CD4-positive, alpha-beta T cell treated with Interleukin-17A for 4 hours (primary cell): ENCODE results near the gene FGFR4.
A peak's percentile ranks its signal among the peaks of the same experiment; 100 is the strongest.

ENCODE experiments used
- DNase-seq: peaks from one replicate; pipeline ENCODE4 v3.0.0-alpha.2; 2020; ENCODE audit warnings: mixed read lengths

Gene FGFR4

GRCh38 chr5:177132136-177133095 is 45.7 kb downstream of the FGFR4 start:
- peak; percentile 55 for DNase-seq

GRCh38 chr5:177133096-177133852 is 46.6 kb downstream of the FGFR4 start, which contains the start of gene NSD1:
Gene NSD1, plus strand, starts transcription at chr5:177133773. Its CDS starts 1,331 bp downstream, at chr5:177135104.
- peak; percentile 93 for DNase-seq

- peak; percentile 57 for DNase-seq
Observed at GRCh38 chr5:177133853-177134696, 47.4 kb downstream of the FGFR4 start.

- DNase-seq, result no peak
Observed at GRCh38 chr5:177134697-177135225, 48.0 kb downstream of the FGFR4 start.

GRCh38 chr5:177140312-177140711 is 53.6 kb downstream of the FGFR4 start:
- DNase-seq, result no peak

- no peak for DNase-seq
Observed at GRCh38 chr5:177141496-177141895, 54.8 kb downstream of the FGFR4 start.

GRCh38 chr5:177142098-177142611 is 55.4 kb downstream of the FGFR4 start:
- DNase-seq, result no peak

- DNase-seq, result no peak
Observed at GRCh38 chr5:177142778-177143177, 56.1 kb downstream of the FGFR4 start.

GRCh38 chr5:177146891-177147638 is 60.4 kb downstream of the FGFR4 start:
- no peak for DNase-seq
